Measurements from ENCODE around the gene MPDU1.
"Not testable (repeated sequence)": the region's sequence is repeated elsewhere in the genome, so short reads cannot be mapped to it uniquely, and the experiment has no call there.

The MPDU1 gene

GRCh38 chr17:7579834-7580603, 3.6 kb upstream of the MPDU1 start:
- DNase-seq (ENCODE audit: extremely low read depth in 1 of 2, low read depth in 1 of 2), result peak in 1 of 2 donors; percentile 23

- DNase-seq (ENCODE audit: extremely low read depth in 1 of 2, low read depth in 1 of 2), result no peak
Observed at GRCh38 chr17:7580604-7581575, 2.8 kb upstream of the MPDU1 start.

GRCh38 chr17:7582396-7583252, 1.0 kb upstream of the MPDU1 start:
- DNase-seq (ENCODE audit: extremely low read depth in 1 of 2, low read depth in 1 of 2), result no peak

DNA sequence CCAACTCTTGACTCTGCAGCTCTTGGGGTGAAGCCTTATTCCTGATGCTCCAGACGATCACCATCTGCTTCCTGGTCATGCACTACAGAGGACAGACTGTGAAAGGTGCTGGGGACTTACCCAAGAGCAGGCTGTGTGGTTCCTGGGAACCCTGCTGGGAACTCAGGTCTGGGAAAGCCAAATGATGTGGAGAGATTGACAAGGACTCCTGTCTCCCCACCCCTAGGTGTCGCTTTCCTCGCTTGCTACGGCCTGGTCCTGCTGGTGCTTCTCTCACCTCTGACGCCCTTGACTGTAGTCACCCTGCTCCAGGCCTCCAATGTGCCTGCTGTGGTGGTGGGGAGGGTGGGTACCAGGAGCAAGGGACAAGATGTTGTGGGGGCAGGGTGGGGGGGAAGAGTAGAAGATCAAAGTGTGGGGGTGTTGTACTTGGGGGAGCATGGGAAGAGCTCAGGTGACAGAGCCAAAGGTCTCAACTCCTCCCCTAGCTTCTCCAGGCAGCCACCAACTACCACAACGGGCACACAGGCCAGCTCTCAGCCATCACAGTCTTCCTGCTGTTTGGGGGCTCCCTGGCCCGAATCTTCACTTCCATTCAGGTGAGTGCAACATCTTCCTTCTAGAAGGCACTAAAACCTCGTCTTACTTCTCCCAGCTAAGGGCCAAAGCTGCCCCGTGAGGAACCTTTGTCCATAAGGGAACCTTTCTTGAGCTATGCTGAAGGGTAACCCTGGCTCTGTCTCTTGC, 3.2 kb downstream of the MPDU1 start:
- DNase-seq (ENCODE audit: extremely low read depth in 1 of 2, low read depth in 1 of 2), result no peak

- DNase-seq (ENCODE audit: extremely low read depth in 1 of 2, low read depth in 1 of 2), result no peak
Observed at GRCh38 chr17:7587420-7588151, 3.9 kb downstream of the MPDU1 start.

GRCh38 chr17:7588553-7589203, 5.0 kb downstream of the MPDU1 start:
- DNase-seq (ENCODE audit: extremely low read depth in 1 of 2, low read depth in 1 of 2), result no peak

DNA sequence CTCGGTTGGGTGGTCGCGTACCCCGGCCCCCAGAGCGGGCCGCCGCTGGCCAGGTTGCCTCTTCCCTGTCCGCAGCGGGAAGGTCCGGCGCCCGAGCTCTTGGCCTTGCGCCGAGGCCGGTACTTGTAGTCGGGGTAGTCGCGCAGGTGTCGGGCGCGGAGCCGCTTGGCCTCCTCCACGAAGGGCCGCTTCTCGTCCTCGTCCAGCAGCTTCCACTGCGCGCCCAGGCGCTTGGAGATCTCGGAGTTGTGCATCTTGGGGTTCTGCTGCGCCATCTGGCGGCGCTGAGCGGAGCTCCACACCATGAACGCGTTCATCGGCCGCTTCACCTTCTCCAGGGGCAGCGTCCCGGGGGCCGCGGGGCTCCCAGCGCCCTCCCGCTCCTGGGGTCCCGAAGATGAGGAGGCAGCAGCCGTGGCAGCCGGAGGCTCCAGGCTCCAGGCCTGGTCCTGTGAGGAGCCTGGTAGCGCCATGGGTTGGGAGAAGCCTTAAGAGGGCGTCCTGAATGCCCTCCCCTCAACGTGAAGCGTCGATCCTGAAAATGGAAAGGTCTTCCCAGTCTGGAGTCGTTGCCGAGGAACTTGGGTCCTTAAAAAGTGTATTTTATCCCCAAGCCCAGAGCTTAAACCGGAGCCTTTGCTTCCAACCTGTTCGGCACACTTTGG, 5.7 kb downstream of the MPDU1 start:
- no peak for DNase-seq (ENCODE audit: extremely low read depth in 1 of 2, low read depth in 1 of 2)

DNA sequence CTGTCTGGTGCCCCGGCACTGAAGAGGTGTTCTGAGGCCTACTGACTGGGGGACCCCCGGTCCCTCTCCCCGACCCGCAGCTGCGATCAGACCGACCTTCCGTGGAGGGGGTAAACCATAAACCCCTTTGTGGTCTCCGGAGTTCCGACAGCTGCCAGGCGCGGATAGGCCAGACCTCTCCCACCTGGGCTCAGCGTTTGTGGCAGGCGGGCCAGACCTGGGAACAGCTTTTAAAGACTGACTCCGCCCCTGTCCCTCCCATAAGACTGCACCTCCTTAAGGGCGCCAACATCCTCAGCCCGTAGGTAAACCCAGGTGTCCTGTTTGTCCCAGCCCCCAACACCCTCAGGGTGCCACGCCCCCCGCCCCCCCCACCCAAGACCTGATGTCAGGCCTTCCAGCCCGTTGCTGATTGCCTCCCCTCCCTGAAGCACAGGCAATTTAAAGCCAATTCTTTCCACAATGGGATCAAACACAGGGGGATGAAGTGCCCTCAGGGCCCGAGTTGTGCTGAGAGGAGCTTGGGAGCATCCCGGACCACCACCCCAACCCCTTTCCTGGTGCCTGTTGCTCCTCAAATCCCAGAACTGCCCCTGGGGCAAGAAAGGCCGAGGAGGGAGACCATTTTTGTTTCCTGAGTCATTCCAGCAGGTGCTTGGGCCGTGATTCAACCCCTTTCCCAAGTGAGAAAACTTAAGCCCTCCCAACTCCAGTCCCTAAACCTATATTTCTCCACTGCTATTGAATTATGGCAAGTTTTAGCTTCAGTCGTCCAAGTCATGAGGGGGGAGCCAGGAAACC, 6.4 kb downstream of the MPDU1 start, which contains the start of gene SOX15:
TSS of gene SOX15 (minus strand) at position 204 of the 801 bp plus-strand sequence. CDS start 418 bp downstream, outside the sequence.
- no peak for DNase-seq (ENCODE audit: extremely low read depth in 1 of 2, low read depth in 1 of 2)

GRCh38 chr17:7590743-7591142, 7.1 kb downstream of the MPDU1 start:
- no peak for DNase-seq (ENCODE audit: extremely low read depth in 1 of 2, low read depth in 1 of 2)

GRCh38 chr17:7591596-7591995, 7.9 kb downstream of the MPDU1 start:
- no peak for DNase-seq (ENCODE audit: extremely low read depth in 1 of 2, low read depth in 1 of 2)

DNA sequence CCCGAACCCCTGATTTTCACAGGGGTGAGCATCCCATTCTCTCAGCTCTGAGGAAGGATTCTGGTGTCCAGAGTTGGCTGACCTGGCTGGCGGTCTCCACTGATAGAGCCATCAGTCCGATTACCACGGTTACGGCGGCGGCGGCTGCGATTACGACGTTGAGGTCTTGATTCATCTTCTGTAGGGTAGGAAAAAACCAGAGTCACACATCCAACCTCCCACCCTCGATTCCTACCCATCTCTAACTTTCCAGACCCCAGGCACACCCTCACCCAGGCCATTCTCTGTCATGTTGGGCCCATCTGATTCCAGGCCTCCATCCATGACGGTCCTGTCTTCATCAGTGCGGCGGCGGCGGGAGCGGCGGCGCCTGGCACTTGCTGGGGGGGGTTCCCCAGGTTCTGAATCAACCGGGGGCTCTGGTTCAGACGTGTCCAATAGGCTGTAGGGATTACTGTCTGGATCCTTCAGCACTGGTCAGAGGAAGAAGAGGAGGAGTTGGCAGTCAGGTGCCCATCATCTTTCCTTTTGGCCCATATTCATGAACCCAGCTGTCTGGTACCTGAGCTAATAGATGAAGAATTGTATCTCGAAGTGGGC, 8.9 kb downstream of the MPDU1 start:
- DNase-seq (ENCODE audit: extremely low read depth in 1 of 2, low read depth in 1 of 2), result no peak

- no peak for DNase-seq (ENCODE audit: extremely low read depth in 1 of 2, low read depth in 1 of 2)
Observed at GRCh38 chr17:7593296-7593695, 9.6 kb downstream of the MPDU1 start.

DNA sequence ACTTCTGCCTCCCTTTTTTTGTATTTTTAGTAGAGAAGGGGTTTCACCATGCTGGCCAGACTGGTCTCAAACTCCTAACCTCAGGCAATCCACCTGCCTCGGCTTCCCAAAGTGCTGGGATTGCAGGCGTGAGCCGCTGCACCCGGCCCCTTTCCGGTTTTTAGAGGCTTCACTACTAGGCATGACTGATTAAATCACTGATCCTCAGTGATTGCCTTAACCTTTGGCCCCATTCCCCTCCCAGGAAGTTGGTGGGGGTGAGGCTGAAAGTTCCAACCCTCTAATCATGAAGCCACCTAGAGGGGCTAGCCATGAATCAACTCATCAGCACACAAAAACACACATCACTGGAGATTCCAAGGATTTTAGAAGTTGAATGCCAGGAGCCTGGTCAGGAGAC, 13.9 kb downstream of the MPDU1 start:
- DNase-seq (ENCODE audit: extremely low read depth in 1 of 2, low read depth in 1 of 2), result not testable (repeated sequence)

DNA sequence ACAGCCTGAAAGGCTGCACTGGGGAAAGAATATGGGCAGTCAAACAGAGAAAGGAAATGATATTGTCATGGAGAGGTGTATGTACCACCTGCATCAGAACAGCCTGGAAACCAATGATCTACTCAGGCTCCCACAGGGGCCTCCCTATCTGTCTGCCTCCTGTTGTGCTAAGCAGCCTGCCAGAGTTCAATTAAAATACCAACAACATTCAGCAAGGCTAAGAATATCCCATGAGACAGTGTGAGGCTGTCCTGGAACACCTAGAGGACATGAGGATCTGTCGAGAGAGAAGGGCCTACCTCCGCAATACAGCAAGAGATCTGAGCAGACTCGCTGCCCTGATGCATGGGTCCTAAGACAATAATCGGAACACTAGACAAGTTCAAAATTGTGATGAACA, 22.6 kb downstream of the MPDU1 start:
- DNase-seq (ENCODE audit: extremely low read depth in 1 of 2, low read depth in 1 of 2), result no peak

- DNase-seq (ENCODE audit: extremely low read depth in 1 of 2, low read depth in 1 of 2), result no peak
Observed at GRCh38 chr17:7610641-7611040, 27.0 kb downstream of the MPDU1 start.

DNA sequence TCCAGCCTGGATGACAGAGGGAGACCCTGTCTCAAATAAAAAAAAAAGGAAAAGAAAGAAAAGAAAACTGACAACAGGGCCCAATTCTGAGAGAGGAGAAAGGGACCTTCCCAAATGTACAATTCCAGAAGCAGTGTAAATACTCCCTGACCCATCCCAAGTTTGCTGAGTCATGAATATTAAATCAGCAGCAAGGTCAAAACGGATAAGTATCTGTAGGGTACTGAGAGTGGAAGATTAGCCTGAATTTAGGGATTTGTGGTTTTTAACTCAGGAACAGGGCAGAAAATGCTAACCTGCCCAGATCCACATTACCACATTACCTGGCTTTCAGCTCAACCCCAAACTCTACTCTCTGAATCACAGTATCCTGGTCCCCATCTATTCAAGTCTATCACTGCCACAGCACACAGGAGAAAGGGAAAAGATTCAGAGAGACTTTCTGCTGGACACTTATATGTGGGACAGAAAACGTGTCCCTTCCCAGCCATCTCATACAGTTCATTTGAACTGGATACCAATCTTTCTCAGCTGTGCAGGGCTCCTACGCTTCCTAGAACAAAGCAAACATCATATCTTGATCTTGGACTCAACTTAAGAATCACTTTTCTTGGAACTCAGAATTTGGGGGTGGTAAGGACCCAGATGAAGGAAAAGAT, 28.1 kb downstream of the MPDU1 start:
- DNase-seq (ENCODE audit: extremely low read depth in 1 of 2, low read depth in 1 of 2), result no peak

- no peak for DNase-seq (ENCODE audit: extremely low read depth in 1 of 2, low read depth in 1 of 2)
Observed at GRCh38 chr17:7612294-7612640, 28.6 kb downstream of the MPDU1 start.
